NOMO-1 treated with dmso at 0.1 percent for 144 hours (cell line): ENCODE results near the gene ARHGEF39.
A peak's percentile ranks its signal among the peaks of the same experiment; 100 is the strongest.

Experiments used
- DNase-seq: peaks from one replicate; lab custom pipeline; 2025; ENCODE audit not compliant: unreplicated experiment; lab: John Stamatoyannopoulos, UW

ARHGEF39 gene

GRCh38 chr9:35679091-35679490 is 14.1 kb upstream of the ARHGEF39 start:
- DNase-seq: no peak

DNA sequence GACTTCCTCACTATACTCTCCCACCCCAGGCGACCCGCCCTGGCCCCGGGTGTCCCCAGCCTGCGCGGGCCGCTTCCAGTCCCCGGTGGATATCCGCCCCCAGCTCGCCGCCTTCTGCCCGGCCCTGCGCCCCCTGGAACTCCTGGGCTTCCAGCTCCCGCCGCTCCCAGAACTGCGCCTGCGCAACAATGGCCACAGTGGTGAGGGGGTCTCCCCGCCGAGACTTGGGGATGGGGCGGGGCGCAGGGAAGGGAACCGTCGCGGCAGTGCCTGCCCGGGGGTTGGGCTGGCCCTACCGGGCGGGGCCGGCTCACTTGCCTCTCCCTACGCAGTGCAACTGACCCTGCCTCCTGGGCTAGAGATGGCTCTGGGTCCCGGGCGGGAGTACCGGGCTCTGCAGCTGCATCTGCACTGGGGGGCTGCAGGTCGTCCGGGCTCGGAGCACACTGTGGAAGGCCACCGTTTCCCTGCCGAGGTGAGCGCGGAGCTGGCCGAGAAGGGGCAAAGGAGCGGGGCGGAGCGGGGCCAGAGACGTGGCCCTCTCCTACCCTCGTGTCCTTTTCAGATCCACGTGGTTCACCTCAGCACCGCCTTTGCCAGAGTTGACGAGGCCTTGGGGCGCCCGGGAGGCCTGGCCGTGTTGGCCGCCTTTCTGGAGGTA is 10.9 kb upstream of the ARHGEF39 start:
- DNase-seq: no peak

DNA sequence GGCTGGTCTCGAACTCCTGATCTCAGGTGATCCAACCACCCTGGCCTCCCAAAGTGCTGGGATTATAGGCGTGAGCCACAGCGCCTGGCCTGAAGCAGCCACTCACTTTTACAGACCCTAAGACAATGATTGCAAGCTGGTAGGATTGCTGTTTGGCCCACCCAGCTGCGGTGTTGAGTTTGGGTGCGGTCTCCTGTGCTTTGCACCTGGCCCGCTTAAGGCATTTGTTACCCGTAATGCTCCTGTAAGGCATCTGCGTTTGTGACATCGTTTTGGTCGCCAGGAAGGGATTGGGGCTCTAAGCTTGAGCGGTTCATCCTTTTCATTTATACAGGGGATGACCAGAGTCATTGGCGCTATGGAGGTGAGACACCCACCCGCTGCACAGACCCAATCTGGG is 10.2 kb upstream of the ARHGEF39 start:
- no peak for DNase-seq

DNA sequence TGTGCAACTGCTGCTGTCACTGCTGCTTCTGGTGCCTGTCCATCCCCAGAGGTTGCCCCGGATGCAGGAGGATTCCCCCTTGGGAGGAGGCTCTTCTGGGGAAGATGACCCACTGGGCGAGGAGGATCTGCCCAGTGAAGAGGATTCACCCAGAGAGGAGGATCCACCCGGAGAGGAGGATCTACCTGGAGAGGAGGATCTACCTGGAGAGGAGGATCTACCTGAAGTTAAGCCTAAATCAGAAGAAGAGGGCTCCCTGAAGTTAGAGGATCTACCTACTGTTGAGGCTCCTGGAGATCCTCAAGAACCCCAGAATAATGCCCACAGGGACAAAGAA is 9.0 kb upstream of the ARHGEF39 start:
- DNase-seq: no peak

DNA sequence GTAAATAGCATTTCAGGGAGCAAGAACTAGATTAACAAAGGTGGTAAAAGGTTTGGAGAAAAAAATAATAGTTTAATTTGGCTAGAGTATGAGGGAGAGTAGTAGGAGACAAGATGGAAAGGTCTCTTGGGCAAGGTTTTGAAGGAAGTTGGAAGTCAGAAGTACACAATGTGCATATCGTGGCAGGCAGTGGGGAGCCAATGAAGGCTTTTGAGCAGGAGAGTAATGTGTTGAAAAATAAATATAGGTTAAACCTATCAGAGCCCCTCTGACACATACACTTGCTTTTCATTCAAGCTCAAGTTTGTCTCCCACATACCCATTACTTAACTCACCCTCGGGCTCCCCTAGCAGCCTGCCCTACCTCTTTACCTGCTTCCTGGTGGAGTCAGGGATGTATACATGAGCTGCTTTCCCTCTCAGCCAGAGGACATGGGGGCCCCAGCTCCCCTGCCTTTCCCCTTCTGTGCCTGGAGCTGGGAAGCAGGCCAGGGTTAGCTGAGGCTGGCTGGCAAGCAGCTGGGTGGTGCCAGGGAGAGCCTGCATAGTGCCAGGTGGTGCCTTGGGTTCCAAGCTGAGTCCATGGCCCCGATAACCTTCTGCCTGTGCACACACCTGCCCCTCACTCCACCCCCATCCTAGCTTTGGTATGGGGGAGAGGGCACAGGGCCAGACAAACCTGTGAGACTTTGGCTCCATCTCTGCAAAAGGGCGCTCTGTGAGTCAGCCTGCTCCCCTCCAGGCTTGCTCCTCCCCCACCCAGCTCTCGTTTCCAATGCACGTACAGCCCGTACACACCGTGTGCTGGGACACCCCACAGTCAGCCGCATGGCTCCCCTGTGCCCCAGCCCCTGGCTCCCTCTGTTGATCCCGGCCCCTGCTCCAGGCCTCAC is 8.4 kb upstream of the ARHGEF39 start, which contains the start of gene CA9:
Gene CA9 (plus strand): TSS at position 797 of the 893 bp plus-strand sequence. CDS start 32 bp downstream, at position 829.
- no peak for DNase-seq

DNA sequence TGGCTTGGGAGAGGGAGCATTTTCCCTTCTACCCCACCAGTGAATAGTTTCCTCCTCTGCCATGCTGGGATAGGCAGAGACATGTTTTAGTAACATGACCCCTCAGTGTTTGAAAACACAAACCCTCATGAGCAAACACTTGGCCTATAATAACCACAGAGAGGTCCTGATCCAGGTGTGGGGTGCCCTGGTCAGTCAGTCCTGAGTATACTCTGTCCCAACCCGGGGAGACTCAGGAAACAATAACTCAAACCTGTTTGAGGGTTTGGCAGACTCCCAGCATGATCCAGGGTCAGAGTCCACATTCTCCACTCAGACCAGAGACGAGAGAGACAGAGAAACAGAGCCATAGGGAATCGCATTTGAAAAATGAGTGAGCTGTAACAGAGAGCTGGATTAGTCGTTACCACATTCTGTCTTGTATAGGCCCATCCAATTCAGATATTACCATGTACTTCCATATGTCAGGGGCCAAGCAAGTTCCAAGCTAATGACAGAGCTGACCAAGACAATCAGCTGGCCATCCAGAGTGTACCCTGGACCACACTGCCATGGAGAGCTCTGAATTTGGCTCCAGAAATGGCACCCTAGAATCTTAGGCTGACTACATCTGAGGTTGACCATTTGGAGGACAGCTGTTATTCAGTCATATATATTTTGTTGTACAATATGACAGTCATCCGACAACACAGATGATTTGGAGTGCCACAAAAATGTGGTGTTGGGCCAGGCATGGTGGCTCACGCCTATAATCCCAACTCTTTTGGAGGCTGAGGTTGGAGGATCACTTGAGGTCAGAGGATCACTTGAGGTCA is 4.5 kb upstream of the ARHGEF39 start:
- DNase-seq: no peak

DNA sequence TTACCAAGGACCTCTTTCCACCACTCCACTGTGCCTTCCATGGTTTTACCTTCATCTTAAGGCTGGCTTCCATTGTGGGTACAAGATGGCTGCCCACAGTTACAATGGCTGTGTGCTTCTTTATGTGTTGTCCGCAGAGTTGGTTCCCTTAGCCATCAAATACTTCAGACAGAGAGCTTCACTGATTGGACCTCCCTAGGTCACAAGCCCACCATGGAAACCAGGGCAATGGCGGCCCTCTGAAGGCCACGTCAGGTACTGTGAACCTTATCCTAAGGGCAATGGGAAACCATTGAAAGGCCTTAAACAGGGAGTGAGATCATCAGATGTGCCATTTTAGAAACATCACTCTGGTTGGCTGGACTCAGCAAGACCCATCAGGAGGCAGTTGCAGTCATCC is 2.9 kb upstream of the ARHGEF39 start:
- DNase-seq: no peak

DNA sequence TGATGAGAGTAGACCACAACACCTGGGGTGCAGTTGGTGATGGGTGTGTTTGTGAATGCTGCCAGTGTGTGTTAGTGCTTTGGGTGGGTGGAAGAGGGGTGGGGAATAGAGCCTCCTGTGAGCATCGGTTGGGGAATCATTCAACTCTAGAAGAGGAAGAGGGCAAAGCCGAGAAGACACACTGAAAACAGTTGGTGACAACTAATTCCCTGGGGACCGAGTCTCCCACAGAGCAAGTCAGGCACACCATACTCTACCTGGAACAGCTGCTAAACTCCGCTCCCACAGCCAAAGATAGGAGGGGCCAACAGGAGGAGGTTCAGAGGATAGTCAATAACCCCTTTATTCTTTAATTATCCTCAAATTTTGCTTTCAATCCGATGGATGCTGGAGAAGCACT is 1.6 kb upstream of the ARHGEF39 start:
- DNase-seq: no peak

GRCh38 chr9:35666045-35666444 is 1.1 kb upstream of the ARHGEF39 start:
- DNase-seq: no peak

- no peak for DNase-seq
Observed at GRCh38 chr9:35665471-35665818, 450 bp upstream of the ARHGEF39 start.

DNA sequence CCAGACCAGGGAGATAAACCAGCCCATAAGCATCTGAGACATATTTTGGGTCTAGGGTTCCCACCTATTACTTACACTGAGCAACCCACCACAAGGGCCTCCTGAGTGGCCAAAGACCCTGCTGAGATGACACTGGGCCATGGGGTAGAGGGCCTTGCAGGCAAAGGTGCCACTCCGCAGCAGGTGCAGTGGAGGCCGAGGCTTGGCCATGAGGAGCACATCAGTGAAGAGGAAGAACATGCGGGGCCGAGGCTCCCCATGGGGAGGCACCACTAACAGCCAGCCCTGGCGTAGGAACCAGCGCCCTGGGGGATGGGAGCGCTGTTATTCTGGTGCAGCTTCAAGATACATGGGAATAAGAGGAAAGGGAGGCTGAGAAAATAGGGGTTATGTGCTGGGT is 2.6 kb downstream of the ARHGEF39 start:
- no peak for DNase-seq

DNA sequence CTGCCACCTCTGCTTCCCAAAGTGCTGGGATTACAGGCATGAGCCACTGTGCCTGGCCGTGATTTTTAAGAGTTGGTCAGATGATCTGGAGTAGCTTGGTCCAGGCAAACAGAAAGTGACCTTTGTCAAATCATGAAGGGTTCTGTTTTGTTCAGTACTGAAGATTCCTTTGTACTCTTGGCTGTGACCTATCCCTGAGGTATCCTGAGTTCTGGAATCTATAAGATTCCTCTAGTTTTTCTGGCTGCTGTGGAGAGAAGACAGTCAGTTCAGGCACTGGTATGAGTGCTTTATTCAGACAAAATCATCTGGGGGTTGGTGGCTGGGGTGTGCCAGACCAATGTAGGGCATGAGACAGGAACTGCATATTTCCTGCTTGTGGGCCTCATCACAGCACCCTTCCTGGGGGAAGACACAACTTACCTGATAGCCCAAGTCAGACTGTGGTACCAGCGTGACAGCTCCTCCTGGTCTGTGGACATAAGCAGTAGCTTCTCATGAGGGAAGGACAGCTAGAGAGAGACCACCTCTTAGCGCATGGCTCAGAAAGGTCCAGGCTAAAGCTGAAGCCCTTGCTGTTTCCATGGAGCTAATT is 3.1 kb downstream of the ARHGEF39 start:
- DNase-seq: no peak

- DNase-seq: no peak
Observed at GRCh38 chr9:35660966-35661415, 4.0 kb downstream of the ARHGEF39 start.

DNA sequence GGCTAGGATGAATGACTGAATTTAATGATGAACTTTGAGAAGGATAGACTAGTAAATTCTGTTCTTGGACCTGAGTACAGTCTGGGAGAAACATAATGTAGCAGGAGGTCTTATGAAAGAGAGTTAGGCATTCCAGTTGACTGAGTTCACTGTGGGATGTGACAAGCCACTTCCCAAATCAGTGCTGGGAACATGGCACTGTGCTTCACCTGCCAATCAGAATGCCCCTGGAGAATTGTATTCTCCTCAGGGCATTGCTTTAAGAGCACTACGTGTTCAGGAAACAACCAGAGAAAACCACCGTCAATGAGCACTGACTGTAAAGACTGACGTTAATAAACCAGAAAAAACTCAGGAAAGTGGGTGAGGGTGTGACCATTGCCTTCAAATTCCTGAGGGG is 5.7 kb downstream of the ARHGEF39 start:
- no peak for DNase-seq

DNA sequence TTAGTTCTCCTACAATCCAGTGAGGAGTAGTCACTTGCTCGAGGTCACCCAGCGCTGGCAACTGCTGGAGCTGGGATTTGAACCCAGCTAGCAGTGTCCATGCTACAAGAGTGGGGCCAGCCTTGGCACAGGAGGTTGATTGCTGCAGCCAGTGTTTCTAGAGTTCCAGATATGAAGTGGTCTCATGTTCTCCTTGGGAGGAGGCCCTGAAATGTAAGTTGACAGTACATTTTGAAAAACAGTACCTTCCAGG is 6.1 kb downstream of the ARHGEF39 start:
- no peak for DNase-seq

DNA sequence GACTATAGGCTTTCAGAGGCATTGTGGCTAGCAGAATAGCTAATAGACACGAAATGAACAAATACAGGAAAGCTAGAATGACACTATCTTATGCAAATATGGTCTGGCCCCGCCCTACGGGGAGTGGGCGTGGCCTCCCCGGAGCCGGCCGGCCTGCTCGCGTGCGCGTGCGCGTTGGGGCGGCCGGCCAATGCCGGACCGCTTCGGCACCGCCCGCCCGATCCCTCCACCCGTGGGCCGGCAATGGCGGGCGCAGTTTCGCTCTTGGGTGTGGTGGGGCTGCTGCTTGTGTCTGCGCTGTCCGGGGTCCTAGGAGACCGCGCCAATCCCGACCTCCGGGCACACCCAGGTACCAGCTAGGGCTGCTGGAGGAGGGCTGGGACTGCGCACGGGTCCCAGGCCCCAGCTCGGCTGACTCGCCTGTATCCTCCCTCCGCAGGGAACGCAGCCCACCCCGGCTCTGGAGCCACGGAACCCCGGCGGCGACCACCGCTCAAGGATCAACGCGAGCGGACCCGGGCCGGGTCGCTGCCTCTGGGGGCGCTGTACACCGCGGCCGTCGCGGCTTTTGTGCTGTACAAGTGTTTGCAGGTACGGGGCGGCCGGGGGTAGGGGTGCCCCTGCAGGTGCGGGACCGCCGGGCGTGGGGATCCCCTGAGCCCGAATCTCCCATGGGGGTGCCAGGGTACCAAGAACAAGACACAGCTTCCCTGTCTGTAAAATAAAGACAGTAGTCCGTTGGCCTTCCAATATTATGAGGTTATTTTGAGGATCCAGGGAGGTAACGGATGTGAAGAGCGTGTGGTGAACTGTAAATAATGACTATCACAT is 6.6 kb downstream of the ARHGEF39 start, which contains the start of gene CCDC107:
Gene CCDC107 (plus strand): TSS at position 156 of the 831 bp plus-strand sequence. CDS start 88 bp downstream, at position 244.
- DNase-seq: peak; percentile 81

- DNase-seq: peak; percentile 99
Observed at GRCh38 chr9:35657546-35658136, 7.4 kb downstream of the ARHGEF39 start, which contains the start of gene RMRP. Gene RMRP (minus strand): TSS chr9:35658019.

GRCh38 chr9:35656831-35657545 is 8.0 kb downstream of the ARHGEF39 start:
- no peak for DNase-seq

DNA sequence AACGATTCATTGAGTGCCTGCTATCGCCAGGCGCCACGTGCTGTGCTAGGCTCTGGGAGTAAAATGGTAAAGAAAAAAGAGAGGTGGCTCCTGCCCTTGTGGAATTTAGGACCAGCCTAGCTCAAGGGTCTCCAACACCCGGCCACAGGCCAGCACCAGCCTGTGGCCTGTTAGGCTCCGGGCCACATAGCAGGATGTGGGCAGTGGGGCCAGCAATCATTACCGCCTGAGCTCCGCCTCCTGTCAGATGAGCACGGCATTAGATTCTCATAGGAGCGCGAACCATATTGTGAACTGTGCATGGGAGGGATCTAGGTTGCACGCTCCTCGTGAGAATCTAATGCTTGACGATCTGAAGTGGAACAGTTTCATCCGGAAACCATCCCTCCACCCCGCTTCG is 8.6 kb downstream of the ARHGEF39 start:
- no peak for DNase-seq
